Measurements from ENCODE around the gene TCERG1L. TPM values are rescaled to one million over a fixed set of nuclear protein-coding genes. Genes with fewer than 3 reads are reported as not detected.

Gene TCERG1L
- polyA plus RNA-seq, 1 donor from 2014 or later: 0.53 TPM

- Histone ChIP-seq H2AFZ (ENCODE audit: low read depth, low read length) (no peak overlapping the region), H3K4me3 (ENCODE audit: low read length) (no peak overlapping the region), H3K27me3 (ENCODE audit: insufficient read depth, low read depth, low read length) (no peaks in the 10 kb centered on the region), H3K36me3 (ENCODE audit: insufficient read depth, low read length) (no peaks in the 10 kb centered on the region), H3K9me2 (ENCODE audit: insufficient read depth, low read length) (no peaks in the 10 kb centered on the region), H3F3A (ENCODE audit: insufficient read depth, low read length, poor library complexity, severe bottlenecking) (no peaks in the 10 kb centered on the region), H3K79me2 (replicated peaks; ENCODE audit: insufficient read depth, low read length) (no peaks in the 10 kb centered on the region), H3K9ac (ENCODE audit: low read length) (no peak overlapping the region), H3K4me2 (ENCODE audit: low read length) (no peak overlapping the region), H3K9me3 (ENCODE audit: low read length) (no peaks in the 10 kb centered on the region), H3K27ac (ENCODE audit: low read length) (no peak overlapping the region), H4K20me1 (ENCODE audit: insufficient read depth) (no peaks in the 10 kb centered on the region)
- TF ChIP-seq TAF1 (IDR thresholded peaks at IDR 0.05; ENCODE audit: low read depth) (no peak), POLR2AphosphoS5 (IDR thresholded peaks at IDR 0.05) (no peak), EZH2 (IDR thresholded peaks at IDR 0.05; ENCODE audit: borderline replicate concordance, insufficient read depth, low read length, poor library complexity, severe bottlenecking) (no peak), MXI1 (conservative IDR thresholded peaks at IDR 0.05; ENCODE audit: poor library complexity, severe bottlenecking) (no peak), RAD21 (conservative IDR thresholded peaks at IDR 0.05) (no peak)
Observed at GRCh38 chr10:131212763-131213325, 98.7 kb downstream of the TCERG1L start.

DNA sequence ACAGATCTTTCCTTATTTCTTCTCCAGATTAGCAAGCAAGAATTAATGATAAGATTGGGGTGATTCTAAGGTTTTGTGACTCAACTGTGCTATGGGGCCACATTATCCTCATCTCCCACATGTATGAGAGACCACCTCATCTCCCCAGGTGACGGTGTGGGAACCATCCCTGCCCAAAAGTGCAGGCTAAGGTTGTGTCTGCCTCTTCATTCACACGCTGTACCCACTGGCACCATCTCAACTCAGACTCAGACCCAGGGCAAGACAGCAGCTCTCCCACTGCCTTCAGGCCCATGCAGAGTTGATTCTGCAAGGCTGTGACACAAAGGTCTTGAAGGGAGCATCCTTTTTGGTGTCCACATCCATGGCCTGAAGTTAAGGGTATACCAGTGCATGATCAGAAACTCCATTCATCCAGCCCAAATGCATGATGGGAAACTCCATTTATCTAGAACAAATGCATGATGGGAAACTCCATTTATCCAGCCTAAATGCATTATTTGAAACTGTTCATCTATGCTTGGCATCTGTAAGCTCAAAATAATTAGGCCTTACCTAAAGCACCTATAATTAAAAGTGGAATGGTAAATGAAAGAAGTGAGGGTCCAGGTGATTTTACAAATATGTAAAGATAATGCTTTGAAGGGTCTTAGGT lies 99.4 kb downstream of the TCERG1L start:
- H3K36me3 ChIP-seq (ENCODE audit: insufficient read depth, low read length): no peaks in the 10 kb centered on the region
- no peak overlapping the region for H3K4me2 ChIP-seq (ENCODE audit: low read length)
- H3K79me2 ChIP-seq (replicated peaks; ENCODE audit: insufficient read depth, low read length): no peaks in the 10 kb centered on the region
- no peaks in the 10 kb centered on the region for H3K9me3 ChIP-seq (ENCODE audit: low read length)
- H3K9me2 ChIP-seq (ENCODE audit: insufficient read depth, low read length): no peaks in the 10 kb centered on the region
- H3K9ac ChIP-seq (ENCODE audit: low read length): no peak overlapping the region
- H3K27ac ChIP-seq (ENCODE audit: low read length): no peak overlapping the region
- TF ChIP-seq TAF1 (IDR thresholded peaks at IDR 0.05; ENCODE audit: low read depth): no peak
- H4K20me1 ChIP-seq (ENCODE audit: insufficient read depth): no peaks in the 10 kb centered on the region
- H3F3A ChIP-seq (ENCODE audit: insufficient read depth, low read length, poor library complexity, severe bottlenecking): no peaks in the 10 kb centered on the region
- H2AFZ ChIP-seq (ENCODE audit: low read depth, low read length): no peak overlapping the region
- H3K27me3 ChIP-seq (ENCODE audit: insufficient read depth, low read depth, low read length): no peaks in the 10 kb centered on the region
- H3K4me3 ChIP-seq (ENCODE audit: low read length): no peak overlapping the region

DNA sequence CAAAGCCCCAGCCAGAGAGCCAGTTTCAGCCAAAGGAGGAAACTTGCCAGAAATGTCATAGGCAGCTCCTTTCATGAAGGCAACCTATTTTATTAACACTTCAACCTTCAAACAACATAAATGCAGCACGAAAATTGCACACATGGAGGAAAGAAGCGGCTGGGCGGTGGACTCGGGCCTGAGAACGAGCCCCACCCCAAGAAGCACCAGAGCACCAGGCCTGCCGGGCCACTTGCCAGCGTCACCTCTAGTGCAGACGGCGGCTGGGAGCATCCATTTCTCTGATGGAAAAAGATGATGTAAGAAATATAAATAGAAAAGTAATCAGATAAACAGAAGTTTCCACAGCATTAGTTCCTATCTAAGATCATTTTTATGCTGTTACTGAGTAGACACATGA lies 100.0 kb downstream of the TCERG1L start:
- H4K20me1 ChIP-seq (ENCODE audit: insufficient read depth): no peaks in the 10 kb centered on the region

More for the DNA sequence above, 100.0 kb downstream of the TCERG1L start:
- Histone ChIP-seq H3K9me3 (ENCODE audit: low read length) (no peaks in the 10 kb centered on the region), H3K9ac (ENCODE audit: low read length) (no peak overlapping the region), H2AFZ (ENCODE audit: low read depth, low read length) (no peak overlapping the region), H3K36me3 (ENCODE audit: insufficient read depth, low read length) (no peaks in the 10 kb centered on the region), H3K27me3 (ENCODE audit: insufficient read depth, low read depth, low read length) (no peaks in the 10 kb centered on the region), H3F3A (ENCODE audit: insufficient read depth, low read length, poor library complexity, severe bottlenecking) (no peaks in the 10 kb centered on the region), H3K4me2 (ENCODE audit: low read length) (no peak overlapping the region), H3K4me3 (ENCODE audit: low read length) (no peak overlapping the region), H3K79me2 (replicated peaks; ENCODE audit: insufficient read depth, low read length) (no peaks in the 10 kb centered on the region), H3K9me2 (ENCODE audit: insufficient read depth, low read length) (no peaks in the 10 kb centered on the region), H3K27ac (ENCODE audit: low read length) (no peak overlapping the region)
- no peak for TF ChIP-seq SMC3 (conservative IDR thresholded peaks at IDR 0.05; ENCODE audit: poor library complexity)
- no peak for TF ChIP-seq TAF1 (IDR thresholded peaks at IDR 0.05; ENCODE audit: low read depth)
- TF ChIP-seq RAD21 (conservative IDR thresholded peaks at IDR 0.05): no peak
- no peak for TF ChIP-seq EP300 (conservative IDR thresholded peaks at IDR 0.05; ENCODE audit: poor library complexity, severe bottlenecking)
- TF ChIP-seq MXI1 (conservative IDR thresholded peaks at IDR 0.05; ENCODE audit: poor library complexity, severe bottlenecking): no peak
- TF ChIP-seq, protein P1, sequence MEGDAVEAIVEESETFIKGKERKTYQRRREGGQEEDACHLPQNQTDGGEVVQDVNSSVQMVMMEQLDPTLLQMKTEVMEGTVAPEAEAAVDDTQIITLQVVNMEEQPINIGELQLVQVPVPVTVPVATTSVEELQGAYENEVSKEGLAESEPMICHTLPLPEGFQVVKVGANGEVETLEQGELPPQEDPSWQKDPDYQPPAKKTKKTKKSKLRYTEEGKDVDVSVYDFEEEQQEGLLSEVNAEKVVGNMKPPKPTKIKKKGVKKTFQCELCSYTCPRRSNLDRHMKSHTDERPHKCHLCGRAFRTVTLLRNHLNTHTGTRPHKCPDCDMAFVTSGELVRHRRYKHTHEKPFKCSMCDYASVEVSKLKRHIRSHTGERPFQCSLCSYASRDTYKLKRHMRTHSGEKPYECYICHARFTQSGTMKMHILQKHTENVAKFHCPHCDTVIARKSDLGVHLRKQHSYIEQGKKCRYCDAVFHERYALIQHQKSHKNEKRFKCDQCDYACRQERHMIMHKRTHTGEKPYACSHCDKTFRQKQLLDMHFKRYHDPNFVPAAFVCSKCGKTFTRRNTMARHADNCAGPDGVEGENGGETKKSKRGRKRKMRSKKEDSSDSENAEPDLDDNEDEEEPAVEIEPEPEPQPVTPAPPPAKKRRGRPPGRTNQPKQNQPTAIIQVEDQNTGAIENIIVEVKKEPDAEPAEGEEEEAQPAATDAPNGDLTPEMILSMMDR (IDR thresholded peaks at IDR 0.05; ENCODE audit: poor library complexity, severe bottlenecking): no peak
- TF ChIP-seq EZH2 (IDR thresholded peaks at IDR 0.05; ENCODE audit: borderline replicate concordance, insufficient read depth, low read length, poor library complexity, severe bottlenecking): no peak
- TF ChIP-seq, protein P2, sequence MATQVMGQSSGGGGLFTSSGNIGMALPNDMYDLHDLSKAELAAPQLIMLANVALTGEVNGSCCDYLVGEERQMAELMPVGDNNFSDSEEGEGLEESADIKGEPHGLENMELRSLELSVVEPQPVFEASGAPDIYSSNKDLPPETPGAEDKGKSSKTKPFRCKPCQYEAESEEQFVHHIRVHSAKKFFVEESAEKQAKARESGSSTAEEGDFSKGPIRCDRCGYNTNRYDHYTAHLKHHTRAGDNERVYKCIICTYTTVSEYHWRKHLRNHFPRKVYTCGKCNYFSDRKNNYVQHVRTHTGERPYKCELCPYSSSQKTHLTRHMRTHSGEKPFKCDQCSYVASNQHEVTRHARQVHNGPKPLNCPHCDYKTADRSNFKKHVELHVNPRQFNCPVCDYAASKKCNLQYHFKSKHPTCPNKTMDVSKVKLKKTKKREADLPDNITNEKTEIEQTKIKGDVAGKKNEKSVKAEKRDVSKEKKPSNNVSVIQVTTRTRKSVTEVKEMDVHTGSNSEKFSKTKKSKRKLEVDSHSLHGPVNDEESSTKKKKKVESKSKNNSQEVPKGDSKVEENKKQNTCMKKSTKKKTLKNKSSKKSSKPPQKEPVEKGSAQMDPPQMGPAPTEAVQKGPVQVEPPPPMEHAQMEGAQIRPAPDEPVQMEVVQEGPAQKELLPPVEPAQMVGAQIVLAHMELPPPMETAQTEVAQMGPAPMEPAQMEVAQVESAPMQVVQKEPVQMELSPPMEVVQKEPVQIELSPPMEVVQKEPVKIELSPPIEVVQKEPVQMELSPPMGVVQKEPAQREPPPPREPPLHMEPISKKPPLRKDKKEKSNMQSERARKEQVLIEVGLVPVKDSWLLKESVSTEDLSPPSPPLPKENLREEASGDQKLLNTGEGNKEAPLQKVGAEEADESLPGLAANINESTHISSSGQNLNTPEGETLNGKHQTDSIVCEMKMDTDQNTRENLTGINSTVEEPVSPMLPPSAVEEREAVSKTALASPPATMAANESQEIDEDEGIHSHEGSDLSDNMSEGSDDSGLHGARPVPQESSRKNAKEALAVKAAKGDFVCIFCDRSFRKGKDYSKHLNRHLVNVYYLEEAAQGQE (IDR thresholded peaks at IDR 0.05; ENCODE audit: borderline replicate concordance): no peak
- no peak for TF ChIP-seq POLR2AphosphoS5 (IDR thresholded peaks at IDR 0.05)
